Vagina (tissue), 2 donors: Measurements from ENCODE around the gene ITIH3.

Source experiments
- POLR2A ChIP-seq, 2 donors: fragments of 450-650 bp; IDR thresholded peaks; one replicate each; pipeline ENCODE4 v1.6.1; 2017; ENCODE audit warnings: antibody characterized with exemption in 2 of 2, mild to moderate bottlenecking in 2 of 2, moderate library complexity in 2 of 2
- POLR2AphosphoS5 ChIP-seq, 2 donors: sonication (generic); formaldehyde crosslinking; IDR thresholded peaks; one replicate each; pipeline ENCODE4 v1.9.0; 2017; ENCODE audit warnings: antibody characterized with exemption in 2 of 2, mild to moderate bottlenecking in 2 of 2, low read depth in 1 of 2; ENCODE audit not compliant: insufficient read depth in 1 of 2
- TF ChIP-seq, protein P1 (sequence below), 3 experiments: fragments of 450-650 bp in 2 of 3; fragments of 200-600 bp in 1 of 3; sonication (generic) in 1 of 3; IDR thresholded peaks; one replicate each; pipeline ENCODE4 v1.5.1; 2017 to 2019; ENCODE audit warnings: antibody characterized with exemption in 3 of 3, mild to moderate bottlenecking in 2 of 3, moderate library complexity in 2 of 3

DNA sequence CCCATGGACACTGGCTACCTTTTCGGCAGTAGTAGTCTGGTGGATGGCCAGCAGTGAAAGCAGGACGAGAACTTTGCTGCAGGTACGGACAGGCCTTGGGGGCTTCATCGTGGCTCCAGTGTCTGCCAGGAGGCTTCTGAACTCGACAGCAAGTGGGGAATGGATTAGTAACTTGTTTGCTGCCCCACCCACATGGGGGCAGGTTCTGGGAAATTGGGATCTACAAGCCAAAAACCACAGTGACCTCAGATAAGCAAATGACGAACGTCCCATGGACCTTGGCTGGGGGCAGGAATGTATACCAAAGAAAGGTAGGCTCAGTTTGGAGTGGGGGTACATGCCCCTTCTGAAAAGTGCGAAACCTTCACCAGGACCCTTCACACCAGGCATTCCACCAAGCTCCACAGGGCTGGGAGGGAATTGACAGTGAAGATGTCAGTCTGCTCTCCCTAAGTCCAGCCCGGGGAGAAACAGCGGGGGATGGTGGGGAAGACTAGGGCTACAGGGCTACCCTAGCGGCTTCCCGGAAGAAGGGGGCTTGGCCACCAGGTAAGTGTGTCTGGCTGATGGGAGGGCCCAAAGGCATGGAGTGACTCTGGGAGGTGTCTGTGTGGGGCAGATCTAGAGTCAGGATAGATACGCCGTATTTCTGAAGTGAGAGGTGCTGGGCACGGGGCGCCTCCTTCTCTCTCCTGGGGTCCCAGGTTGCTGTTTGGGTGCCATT lies 36.1 kb downstream of the ITIH3 start, which contains the start of gene ITIH4:
- TF ChIP-seq POLR2A (IDR thresholded peaks at IDR 0.05) (no peak), POLR2AphosphoS5 (IDR thresholded peaks at IDR 0.05; ENCODE audit: insufficient read depth in 1 of 2, low read depth in 1 of 2) (no peak)
- TF ChIP-seq, protein P1, sequence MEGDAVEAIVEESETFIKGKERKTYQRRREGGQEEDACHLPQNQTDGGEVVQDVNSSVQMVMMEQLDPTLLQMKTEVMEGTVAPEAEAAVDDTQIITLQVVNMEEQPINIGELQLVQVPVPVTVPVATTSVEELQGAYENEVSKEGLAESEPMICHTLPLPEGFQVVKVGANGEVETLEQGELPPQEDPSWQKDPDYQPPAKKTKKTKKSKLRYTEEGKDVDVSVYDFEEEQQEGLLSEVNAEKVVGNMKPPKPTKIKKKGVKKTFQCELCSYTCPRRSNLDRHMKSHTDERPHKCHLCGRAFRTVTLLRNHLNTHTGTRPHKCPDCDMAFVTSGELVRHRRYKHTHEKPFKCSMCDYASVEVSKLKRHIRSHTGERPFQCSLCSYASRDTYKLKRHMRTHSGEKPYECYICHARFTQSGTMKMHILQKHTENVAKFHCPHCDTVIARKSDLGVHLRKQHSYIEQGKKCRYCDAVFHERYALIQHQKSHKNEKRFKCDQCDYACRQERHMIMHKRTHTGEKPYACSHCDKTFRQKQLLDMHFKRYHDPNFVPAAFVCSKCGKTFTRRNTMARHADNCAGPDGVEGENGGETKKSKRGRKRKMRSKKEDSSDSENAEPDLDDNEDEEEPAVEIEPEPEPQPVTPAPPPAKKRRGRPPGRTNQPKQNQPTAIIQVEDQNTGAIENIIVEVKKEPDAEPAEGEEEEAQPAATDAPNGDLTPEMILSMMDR (IDR thresholded peaks at IDR 0.05) = no peak
